HepG2 (cell line): ENCODE results near the gene NHP2. TPM values are rescaled to one million over a fixed set of nuclear protein-coding genes. Genes with fewer than 3 reads are reported as not detected.

Experiments
- polyA plus RNA-seq, 8 experiments: library from polyadenylated mRNA; depleted of rRNA in 3 of 8; stranded (reverse) in 7 of 8; unstranded in 1 of 8; fragments of >200 nt; fragmentation: Illumina TruSeq in 4 of 8; extraction: Trizol in 4 of 8; gene quantifications; 2 replicates each; pipeline versions ENCODE4 v1.2.1 to v1.2.3, GENCODE V29; 2011 to 2016; ENCODE audit warnings: low read depth in 4 of 8, missing spikeins in 1 of 8, mixed read lengths in 1 of 8; ENCODE audit not compliant: insufficient read depth in 1 of 8
- total RNA-seq, 5 experiments: library from RNA; depleted of rRNA; stranded (reverse); fragments of >200 nt; fragmentation: Illumina TruSeq; extraction: Trizol; gene quantifications; 2 replicates each; pipeline ENCODE4 v1.2.3, GENCODE V29; 2016; ENCODE audit warnings: low read depth in 1 of 5

Gene NHP2
- total and polyA plus RNA-seq, 2 of the 13 experiments (the other 11 are each of a cell fraction or from before 2014, with no cell fraction given): 56.2 to 96.1 TPM

Other genes with a start within 250 kb of the NHP2 start
- gene PROP1, start 157.6 kb downstream of the NHP2 start, total RNA-seq (2016; rRNA removed; fragmentation: Illumina TruSeq; extraction: Trizol): not detected in 2 replicates
- not detected in 2 replicates for gene PROP1, start 157.6 kb downstream of the NHP2 start, polyA plus RNA-seq (2011; rRNA removed)
- not detected in 2 replicates for gene N4BP3, start 40.4 kb downstream of the NHP2 start, total RNA-seq (2016; rRNA removed; fragmentation: Illumina TruSeq; extraction: Trizol)
- gene N4BP3, start 40.4 kb downstream of the NHP2 start, polyA plus RNA-seq (2011; rRNA removed): 0.13 and 0.17 TPM in 2 replicates
- 17.0 and 20.4 TPM in 2 replicates for gene RMND5B, start 22.9 kb downstream of the NHP2 start, total RNA-seq (2016; rRNA removed; fragmentation: Illumina TruSeq; extraction: Trizol)
- 18.6 and 22.3 TPM in 2 replicates for gene RMND5B, start 22.9 kb downstream of the NHP2 start, polyA plus RNA-seq (2011; rRNA removed)
- gene GMCL2, start 33.5 kb upstream of the NHP2 start, total RNA-seq (2016; rRNA removed; fragmentation: Illumina TruSeq; extraction: Trizol): not detected in 2 replicates
- gene GMCL2, start 33.5 kb upstream of the NHP2 start, polyA plus RNA-seq (2011; rRNA removed): 0.03 TPM in 1 of 2 replicates, not detected in the other
- 111 and 132 TPM in 2 replicates for gene HNRNPAB, start 50.6 kb upstream of the NHP2 start, total RNA-seq (2016; rRNA removed; fragmentation: Illumina TruSeq; extraction: Trizol)
- gene HNRNPAB, start 50.6 kb upstream of the NHP2 start, polyA plus RNA-seq (2011; rRNA removed): 46.1 and 62.6 TPM in 2 replicates
- 6.5 and 18.0 TPM in 2 replicates for gene PHYKPL, start 78.9 kb upstream of the NHP2 start, total RNA-seq (2016; rRNA removed; fragmentation: Illumina TruSeq; extraction: Trizol)
- 78.6 and 94.3 TPM in 2 replicates for gene PHYKPL, start 78.9 kb upstream of the NHP2 start, polyA plus RNA-seq (2011; rRNA removed)